HG02973 (cell line): ENCODE data around the gene LDLRAD3.
"Not testable (repeated sequence)": the region's sequence is repeated elsewhere in the genome, so short reads cannot be mapped to it uniquely, and the experiment has no call there.

Source experiments
- ATAC-seq: cut with Tn5 transposase; IDR thresholded peaks from one replicate; pipeline ENCODE4 v1.9.1; 2021; ENCODE audit warnings: moderate library complexity; ENCODE audit not compliant: unreplicated experiment

LDLRAD3 gene

GRCh38 chr11:36041988-36042611, 98.2 kb downstream of the LDLRAD3 start:
- ATAC-seq, result no peak

GRCh38 chr11:36044636-36045035, 100.8 kb downstream of the LDLRAD3 start:
- no peak for ATAC-seq

- not testable (repeated sequence) for ATAC-seq
These were observed 102.1 kb downstream of the LDLRAD3 start for GRCh38 chr11:36045945-36046344.

- no peak for ATAC-seq
These were observed 103.1 kb downstream of the LDLRAD3 start for GRCh38 chr11:36046932-36047331.

- ATAC-seq, result no peak
These were observed 103.5 kb downstream of the LDLRAD3 start for GRCh38 chr11:36047344-36047743.

- no peak for ATAC-seq
These were observed 104.8 kb downstream of the LDLRAD3 start for GRCh38 chr11:36048496-36049247.

- no peak for ATAC-seq
These were observed 107.6 kb downstream of the LDLRAD3 start for GRCh38 chr11:36051235-36052144.

GRCh38 chr11:36053281-36053680, 109.4 kb downstream of the LDLRAD3 start:
- ATAC-seq, result no peak

- no peak for ATAC-seq
These were observed 110.0 kb downstream of the LDLRAD3 start for GRCh38 chr11:36053862-36054261.

- no peak for ATAC-seq
These were observed 110.8 kb downstream of the LDLRAD3 start for GRCh38 chr11:36054628-36055027.

GRCh38 chr11:36056160-36056751, 112.4 kb downstream of the LDLRAD3 start:
- no peak for ATAC-seq

GRCh38 chr11:36057379-36058042, 113.6 kb downstream of the LDLRAD3 start:
- ATAC-seq, result no peak

GRCh38 chr11:36059660-36060059, 115.8 kb downstream of the LDLRAD3 start:
- ATAC-seq, result no peak

GRCh38 chr11:36060926-36061325, 117.1 kb downstream of the LDLRAD3 start:
- no peak for ATAC-seq

GRCh38 chr11:36061471-36061870, 117.6 kb downstream of the LDLRAD3 start:
- no peak for ATAC-seq

- ATAC-seq, result no peak
These were observed 119.0 kb downstream of the LDLRAD3 start for GRCh38 chr11:36062796-36063365.

- ATAC-seq, result no peak
These were observed 121.6 kb downstream of the LDLRAD3 start for GRCh38 chr11:36065436-36065835.

GRCh38 chr11:36066891-36067290, 123.0 kb downstream of the LDLRAD3 start:
- ATAC-seq, result no peak

GRCh38 chr11:36069576-36070212, 125.8 kb downstream of the LDLRAD3 start:
- ATAC-seq, result no peak
